Measurements from ENCODE around the gene RAB11FIP4. TPM values are rescaled to one million over a fixed set of nuclear protein-coding genes. Genes with fewer than 3 reads are reported as not detected.

Gene RAB11FIP4
- total RNA-seq, 3 donors from 2014 or later (not counting 1 experiment from before 2014, with no cell fraction given) = 81.4 to 121 (median 102) TPM

DNA sequence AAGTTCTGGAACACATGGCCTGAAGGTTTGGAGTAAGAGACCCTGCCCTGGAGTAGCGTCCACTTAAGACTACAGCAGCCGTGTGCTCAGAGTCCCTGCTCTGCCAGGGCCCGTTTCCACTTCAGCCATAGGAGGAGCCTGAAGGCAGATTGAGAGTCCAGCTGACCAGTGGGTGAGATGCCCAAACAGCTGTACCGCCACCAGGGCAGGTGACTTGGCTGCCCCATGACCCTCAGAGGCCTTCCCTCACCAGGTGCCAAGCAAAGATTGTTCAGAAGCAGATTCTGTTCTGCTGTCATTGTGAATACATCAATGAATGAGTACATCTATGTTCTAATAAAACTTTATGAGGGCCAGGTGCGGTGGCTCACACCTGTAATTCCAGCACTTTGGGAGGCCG lies 178.8 kb downstream of the RAB11FIP4 start:
- Mint-ChIP-seq H3K4me1 (peaks cover 0 to 10% of the 10 kb centered on the region in 2 donors), H3K27me3 (ENCODE audit: low read depth in 2 of 2) (no peaks in the 10 kb centered on the region), H3K36me3 (no peaks in the 10 kb centered on the region), H3K27ac (no peak overlapping the region), H3K9me3 (no peaks in the 10 kb centered on the region), H3K4me3 (no peak overlapping the region)
- Histone ChIP-seq H3K9me3 (ENCODE audit: control insufficient read depth, insufficient read depth, low read length) (no peaks in the 10 kb centered on the region), H3K4me1 (ENCODE audit: control insufficient read depth, insufficient read depth, low read length) (no peaks in the 10 kb centered on the region), H3K27ac (ENCODE audit: low read length) (no peak overlapping the region), H3K4me3 (ENCODE audit: low read length) (no peak overlapping the region), H3K36me3 (ENCODE audit: control insufficient read depth, insufficient read depth, low read length) (no peaks in the 10 kb centered on the region), H3K27me3 (ENCODE audit: control insufficient read depth, insufficient read depth, low read length) (no peaks in the 10 kb centered on the region)
- 91% methylated on average over 6 of the region's 6 CpGs for WGBS (ENCODE audit: insufficient coverage)
- DNase-seq = no peak
- no peak for ATAC-seq
- intact Hi-C loops (cut with micrococcal nuclease) = no loop called here
- TF ChIP-seq, protein P1, sequence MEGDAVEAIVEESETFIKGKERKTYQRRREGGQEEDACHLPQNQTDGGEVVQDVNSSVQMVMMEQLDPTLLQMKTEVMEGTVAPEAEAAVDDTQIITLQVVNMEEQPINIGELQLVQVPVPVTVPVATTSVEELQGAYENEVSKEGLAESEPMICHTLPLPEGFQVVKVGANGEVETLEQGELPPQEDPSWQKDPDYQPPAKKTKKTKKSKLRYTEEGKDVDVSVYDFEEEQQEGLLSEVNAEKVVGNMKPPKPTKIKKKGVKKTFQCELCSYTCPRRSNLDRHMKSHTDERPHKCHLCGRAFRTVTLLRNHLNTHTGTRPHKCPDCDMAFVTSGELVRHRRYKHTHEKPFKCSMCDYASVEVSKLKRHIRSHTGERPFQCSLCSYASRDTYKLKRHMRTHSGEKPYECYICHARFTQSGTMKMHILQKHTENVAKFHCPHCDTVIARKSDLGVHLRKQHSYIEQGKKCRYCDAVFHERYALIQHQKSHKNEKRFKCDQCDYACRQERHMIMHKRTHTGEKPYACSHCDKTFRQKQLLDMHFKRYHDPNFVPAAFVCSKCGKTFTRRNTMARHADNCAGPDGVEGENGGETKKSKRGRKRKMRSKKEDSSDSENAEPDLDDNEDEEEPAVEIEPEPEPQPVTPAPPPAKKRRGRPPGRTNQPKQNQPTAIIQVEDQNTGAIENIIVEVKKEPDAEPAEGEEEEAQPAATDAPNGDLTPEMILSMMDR (IDR thresholded peaks at IDR 0.05) = no peak

DNA sequence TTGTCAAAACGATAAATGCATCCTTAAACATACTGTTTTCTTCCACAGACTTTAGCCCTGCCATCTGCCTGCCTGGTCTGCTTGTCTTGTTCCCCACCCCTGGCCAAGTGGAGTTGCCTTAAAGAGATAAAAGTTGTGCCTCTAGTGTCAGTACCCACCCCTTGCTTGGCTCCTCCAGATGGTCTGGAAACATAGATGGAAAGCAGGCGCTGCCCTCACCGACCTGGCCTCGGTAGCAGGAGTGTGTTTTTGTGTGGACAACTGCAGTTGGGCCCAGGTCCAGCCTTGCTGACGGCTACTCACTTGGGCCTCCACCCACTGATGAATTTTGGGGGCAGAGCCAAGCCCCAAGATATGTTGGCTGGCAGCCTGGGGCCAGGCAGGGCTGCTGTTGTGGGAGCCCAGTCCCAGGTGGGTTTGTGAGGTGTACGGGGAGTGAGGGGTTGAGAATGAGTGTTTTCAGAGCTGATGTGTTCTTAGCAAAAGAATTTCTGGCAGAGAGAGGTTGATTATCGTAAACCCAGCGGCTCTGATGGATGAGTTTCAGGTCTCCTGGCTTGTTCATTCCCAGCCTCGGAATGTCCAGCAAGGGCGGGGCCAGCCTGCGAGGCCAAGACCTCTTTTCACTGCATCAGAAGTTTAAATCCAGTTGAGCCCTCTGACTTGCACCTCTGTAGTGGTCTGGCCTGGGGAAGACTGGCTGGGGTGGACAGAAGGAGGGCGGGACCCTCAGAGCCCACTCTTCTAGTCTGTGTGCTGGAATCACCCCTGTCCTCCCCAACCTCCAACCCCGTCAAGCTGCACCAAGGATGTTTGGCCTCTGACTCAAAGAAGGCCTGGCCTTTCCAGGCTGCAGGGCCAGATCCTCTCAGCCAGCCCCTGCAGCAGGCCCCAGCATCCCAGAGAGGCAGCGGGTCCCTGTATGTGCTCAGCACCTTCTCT lies 179.7 kb downstream of the RAB11FIP4 start:
- Mint-ChIP-seq H3K27ac (no peak overlapping the region), H3K4me1 (peaks cover 0 to 10% of the 10 kb centered on the region in 2 donors), H3K9me3 (no peaks in the 10 kb centered on the region), H3K27me3 (ENCODE audit: low read depth in 2 of 2) (no peaks in the 10 kb centered on the region), H3K36me3 (no peaks in the 10 kb centered on the region), H3K4me3 (no peak overlapping the region)
- Histone ChIP-seq H3K4me1 (ENCODE audit: control insufficient read depth, insufficient read depth, low read length) (no peaks in the 10 kb centered on the region), H3K27ac (ENCODE audit: low read length) (no peak overlapping the region), H3K9me3 (ENCODE audit: control insufficient read depth, insufficient read depth, low read length) (no peaks in the 10 kb centered on the region), H3K27me3 (ENCODE audit: control insufficient read depth, insufficient read depth, low read length) (no peaks in the 10 kb centered on the region), H3K4me3 (ENCODE audit: low read length) (no peak overlapping the region), H3K36me3 (ENCODE audit: control insufficient read depth, insufficient read depth, low read length) (no peaks in the 10 kb centered on the region)
- ATAC-seq (no peak), DNase-seq (no peak)
- intact Hi-C loops (cut with micrococcal nuclease) = no loop called here
- TF ChIP-seq, protein P1 (IDR thresholded peaks at IDR 0.05) = no peak
- WGBS (ENCODE audit: insufficient coverage) = 94% methylated on average over 14 of the region's 14 CpGs

GRCh38 chr17:31572341-31572740 lies 180.9 kb downstream of the RAB11FIP4 start:
- Mint-ChIP-seq H3K4me3 (no peak overlapping the region), H3K36me3 (no peaks in the 10 kb centered on the region), H3K9me3 (no peaks in the 10 kb centered on the region), H3K4me1 (peaks cover 0 to 8% of the 10 kb centered on the region in 2 donors), H3K27me3 (ENCODE audit: low read depth in 2 of 2) (no peaks in the 10 kb centered on the region), H3K27ac (no peak overlapping the region)
- Histone ChIP-seq H3K9me3 (ENCODE audit: control insufficient read depth, insufficient read depth, low read length) (no peaks in the 10 kb centered on the region), H3K27me3 (ENCODE audit: control insufficient read depth, insufficient read depth, low read length) (no peaks in the 10 kb centered on the region), H3K4me3 (ENCODE audit: low read length) (no peak overlapping the region), H3K27ac (ENCODE audit: low read length) (no peak overlapping the region), H3K36me3 (ENCODE audit: control insufficient read depth, insufficient read depth, low read length) (no peaks in the 10 kb centered on the region), H3K4me1 (ENCODE audit: control insufficient read depth, insufficient read depth, low read length) (no peaks in the 10 kb centered on the region)
- WGBS (ENCODE audit: insufficient coverage) = 82% methylated on average over 7 of the region's 7 CpGs
- DNase-seq = no peak
- TF ChIP-seq, protein P1 (IDR thresholded peaks at IDR 0.05) = no peak
- ATAC-seq = no peak
- intact Hi-C loops (cut with micrococcal nuclease) = no loop called here

Measured in natural killer cell (primary cell).